Myometrial cell (primary cell): ENCODE results near the gene TRPC4. TPM values are rescaled to one million over a fixed set of nuclear protein-coding genes. Genes with fewer than 3 reads are reported as not detected.

ENCODE experiments used
- total RNA-seq: library from RNA; depleted of rRNA; stranded (reverse); fragments of >200 nt; gene quantifications from 2 replicates; pipeline ENCODE4 v1.2.3, GENCODE V29; 2015

Gene TRPC4
- total RNA-seq, result 3.7 and 4.3 TPM in 2 replicates

GRCh38 chr13:37869756-37870488 is at the start of gene TRPC4:
Gene TRPC4 (minus strand): TSS chr13:37869772. CDS start chr13:37783333, 86,439 bp downstream.

DNA sequence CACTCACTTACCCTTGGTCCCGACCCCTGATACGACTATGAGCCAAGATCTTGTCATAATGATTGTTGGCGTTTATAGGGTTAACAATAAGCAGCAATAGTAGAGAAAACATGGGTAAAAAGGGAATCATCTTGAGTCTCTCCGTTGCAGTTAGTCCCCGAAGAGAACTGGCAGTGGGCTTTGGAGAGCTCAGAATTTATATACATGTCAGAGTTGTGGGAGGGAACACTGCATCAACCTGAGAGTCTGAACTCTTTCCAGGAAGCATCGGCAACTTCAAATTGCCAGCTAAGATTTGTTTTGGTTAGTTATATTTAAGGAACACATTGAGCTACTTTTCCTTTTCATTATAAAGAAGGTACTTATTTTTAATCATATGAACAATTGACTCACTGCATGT is 271.0 kb downstream of the TRPC4 start, which contains the start of gene POSTN:
Gene POSTN (minus strand): TSS at position 172 of the 400 bp plus-strand sequence. CDS start 42 bp downstream, at position 130.

